GM18907 (cell line): Measurements from ENCODE around the gene E4F1.
"Not testable (repeated sequence)": the region's sequence is repeated elsewhere in the genome, so short reads cannot be mapped to it uniquely, and the experiment has no call there.

Source experiments
- ATAC-seq: cut with Tn5 transposase; IDR thresholded peaks from one replicate; pipeline ENCODE4 v1.9.1; 2021; ENCODE audit warnings: mild to moderate bottlenecking, moderate library complexity; ENCODE audit not compliant: unreplicated experiment

The E4F1 gene

GRCh38 chr16:2189252-2189893, 34.0 kb upstream of the E4F1 start:
- no peak for ATAC-seq

GRCh38 chr16:2190002-2190658, 33.3 kb upstream of the E4F1 start:
- no peak for ATAC-seq

GRCh38 chr16:2190659-2191445, 32.5 kb upstream of the E4F1 start:
- ATAC-seq, result no peak

GRCh38 chr16:2191446-2191706, 32.0 kb upstream of the E4F1 start:
- no peak for ATAC-seq

GRCh38 chr16:2194166-2194834, 29.1 kb upstream of the E4F1 start:
- ATAC-seq, result no peak

GRCh38 chr16:2194852-2195321, 28.5 kb upstream of the E4F1 start:
- ATAC-seq, result no peak

- ATAC-seq, result no peak
These were observed 27.8 kb upstream of the E4F1 start for GRCh38 chr16:2195322-2196161.

- no peak for ATAC-seq
These were observed 27.0 kb upstream of the E4F1 start, which contains the start of gene CASKIN1 for GRCh38 chr16:2196162-2196980. Gene CASKIN1, minus strand, starts transcription at chr16:2196605. Its CDS starts 173 bp downstream, at chr16:2196432.

- no peak for ATAC-seq
These were observed 26.3 kb upstream of the E4F1 start for GRCh38 chr16:2196981-2197511.

GRCh38 chr16:2197765-2198164, 25.6 kb upstream of the E4F1 start:
- ATAC-seq, result no peak

GRCh38 chr16:2198283-2198682, 25.1 kb upstream of the E4F1 start:
- ATAC-seq, result no peak

- ATAC-seq, result no peak
These were observed 24.3 kb upstream of the E4F1 start for GRCh38 chr16:2199095-2199494.

GRCh38 chr16:2199621-2200139, 23.7 kb upstream of the E4F1 start:
- no peak for ATAC-seq

- no peak for ATAC-seq
These were observed 23.1 kb upstream of the E4F1 start for GRCh38 chr16:2200313-2200712.

GRCh38 chr16:2203119-2203688, 20.2 kb upstream of the E4F1 start:
- not testable (repeated sequence) for ATAC-seq

- ATAC-seq, result no peak
These were observed 18.8 kb upstream of the E4F1 start for GRCh38 chr16:2204416-2205103.

GRCh38 chr16:2205104-2205966, 18.1 kb upstream of the E4F1 start, which contains the start of gene MLST8:
Gene MLST8, plus strand, starts transcription at chr16:2205454. Its CDS starts 632 bp downstream, at chr16:2206086.
- peak; percentile 73 for ATAC-seq
